Epithelial cell of proximal tubule (primary cell): ENCODE results near the gene TAF12. TPM values are rescaled to one million over a fixed set of nuclear protein-coding genes. Genes with fewer than 3 reads are reported as not detected.
A peak's percentile ranks its signal among the peaks of the same experiment; 100 is the strongest.
"Not testable (repeated sequence)": the region's sequence is repeated elsewhere in the genome, so short reads cannot be mapped to it uniquely, and the experiment has no call there.

Source experiments
- DNase-seq: peaks from one replicate; pipeline ENCODE4 v3.0.0-alpha.2; 2011; ENCODE audit warnings: low read depth
- H3K4me3 ChIP-seq: 2 replicates; pipeline ENCODE4 v1.5.1; 2011; ENCODE audit warnings: low read depth, mild to moderate bottlenecking, low read length
- total RNA-seq: library from RNA; depleted of rRNA; stranded (reverse); fragments of >200 nt; gene quantifications from 2 replicates; pipeline ENCODE4 v1.2.3, GENCODE V29; 2015
- TF ChIP-seq, protein P1 (sequence below): conservative IDR thresholded peaks from 2 replicates; pipeline ENCODE4 v1.5.1; 2012; ENCODE audit warnings: low read depth, mild to moderate bottlenecking, low read length

The TAF12 gene
- total RNA-seq, 1 donor from 2014 or later, result 18.6 TPM

GRCh38 chr1:28668956-28669723, 26.3 kb upstream of the TAF12 start:
- H3K4me3 ChIP-seq, result peak overlapping the region; percentile 71
- TF ChIP-seq, protein P1, sequence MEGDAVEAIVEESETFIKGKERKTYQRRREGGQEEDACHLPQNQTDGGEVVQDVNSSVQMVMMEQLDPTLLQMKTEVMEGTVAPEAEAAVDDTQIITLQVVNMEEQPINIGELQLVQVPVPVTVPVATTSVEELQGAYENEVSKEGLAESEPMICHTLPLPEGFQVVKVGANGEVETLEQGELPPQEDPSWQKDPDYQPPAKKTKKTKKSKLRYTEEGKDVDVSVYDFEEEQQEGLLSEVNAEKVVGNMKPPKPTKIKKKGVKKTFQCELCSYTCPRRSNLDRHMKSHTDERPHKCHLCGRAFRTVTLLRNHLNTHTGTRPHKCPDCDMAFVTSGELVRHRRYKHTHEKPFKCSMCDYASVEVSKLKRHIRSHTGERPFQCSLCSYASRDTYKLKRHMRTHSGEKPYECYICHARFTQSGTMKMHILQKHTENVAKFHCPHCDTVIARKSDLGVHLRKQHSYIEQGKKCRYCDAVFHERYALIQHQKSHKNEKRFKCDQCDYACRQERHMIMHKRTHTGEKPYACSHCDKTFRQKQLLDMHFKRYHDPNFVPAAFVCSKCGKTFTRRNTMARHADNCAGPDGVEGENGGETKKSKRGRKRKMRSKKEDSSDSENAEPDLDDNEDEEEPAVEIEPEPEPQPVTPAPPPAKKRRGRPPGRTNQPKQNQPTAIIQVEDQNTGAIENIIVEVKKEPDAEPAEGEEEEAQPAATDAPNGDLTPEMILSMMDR, result no peak
- DNase-seq, result no peak

DNA sequence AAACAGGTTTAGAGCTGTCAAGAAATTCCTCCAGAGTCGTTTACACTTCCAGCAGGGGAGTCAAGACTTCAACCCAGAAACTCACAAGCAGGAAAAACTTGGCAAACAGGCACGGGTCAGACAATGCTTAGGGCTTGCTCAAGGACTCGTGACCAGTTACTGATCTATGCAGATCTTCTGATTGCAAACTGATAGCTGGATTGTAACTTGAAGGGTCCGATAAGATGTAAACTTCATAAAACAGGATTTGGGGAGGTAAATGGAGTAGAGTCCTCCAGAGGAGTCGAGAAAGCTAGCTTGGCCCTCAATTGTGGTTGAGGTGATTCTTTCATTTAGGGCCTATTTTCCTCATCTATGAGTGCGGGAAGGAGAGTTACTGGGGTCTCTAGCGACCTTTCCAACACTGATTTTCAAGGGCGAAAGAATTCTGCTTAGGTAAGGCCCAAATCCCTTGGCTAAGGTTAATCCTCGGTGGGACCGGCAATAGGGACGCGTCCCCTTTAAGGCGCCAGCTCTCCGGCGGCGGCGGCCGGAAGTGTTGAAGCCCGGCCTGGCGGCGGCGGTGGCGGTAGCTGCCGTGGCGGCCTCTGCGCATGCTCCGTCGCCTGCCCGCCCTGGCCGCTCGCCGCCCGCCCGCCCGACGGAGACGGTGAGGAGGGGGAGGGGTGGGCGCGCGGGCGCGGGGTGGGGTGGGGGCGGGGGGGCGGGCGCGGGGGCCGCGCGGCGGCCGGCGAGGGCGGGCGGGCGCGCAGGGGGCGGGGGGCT, 25.5 kb upstream of the TAF12 start, which contains the start of gene GMEB1:
TSS of gene GMEB1 (plus strand) at position 594 of the 765 bp plus-strand sequence. CDS start 14,829 bp downstream, outside the sequence.
- no peak for DNase-seq
- peak within 1 kb of the TSS; percentile 71 for H3K4me3 ChIP-seq
- TF ChIP-seq, protein P1, result no peak

GRCh38 chr1:28666806-28667205, 23.9 kb upstream of the TAF12 start:
- TF ChIP-seq, protein P1, result no peak
- no peak overlapping the region for H3K4me3 ChIP-seq
- no peak for DNase-seq

DNA sequence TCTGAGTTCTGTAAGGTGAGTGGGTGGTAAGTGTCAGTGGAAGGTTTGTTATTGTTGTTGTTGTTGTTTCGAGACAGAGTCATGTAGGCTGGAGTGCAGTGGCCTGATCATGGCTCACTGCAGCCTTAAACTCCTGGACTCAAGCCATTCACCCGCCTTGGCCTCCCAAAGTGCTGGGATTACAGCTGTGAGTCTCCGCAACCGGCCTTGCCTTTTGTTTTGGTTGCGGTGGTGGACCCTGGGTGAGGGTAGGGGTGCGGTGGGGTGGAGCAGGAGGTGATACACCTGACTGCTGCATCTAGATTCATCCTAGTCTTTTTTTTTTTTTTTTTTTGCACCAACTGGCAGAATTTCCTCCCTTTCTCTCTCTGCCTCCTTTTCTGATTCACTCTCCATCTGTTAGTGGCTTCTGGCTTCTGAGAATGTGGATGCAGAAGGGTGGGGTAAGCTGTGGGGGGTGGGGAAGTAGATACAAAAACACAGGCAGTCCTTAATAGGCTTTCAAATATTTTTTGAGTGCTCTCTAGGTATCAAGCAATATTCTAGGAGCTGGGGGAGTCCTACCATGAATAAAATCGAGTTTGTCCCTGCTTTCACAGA, 21.1 kb upstream of the TAF12 start:
- TF ChIP-seq, protein P1, result no peak

GRCh38 chr1:28656335-28656734, 13.5 kb upstream of the TAF12 start:
- TF ChIP-seq, protein P1, result no peak
- no peak for DNase-seq
- no peak overlapping the region for H3K4me3 ChIP-seq

More for the DNA sequence above, 21.1 kb upstream of the TAF12 start:
- H3K4me3 ChIP-seq, result no peak overlapping the region
- DNase-seq, result no peak

GRCh38 chr1:28655448-28656311, 12.8 kb upstream of the TAF12 start:
- DNase-seq, H3K4me3 ChIP-seq: not testable (repeated sequence)
